HEK293 (cell line): ENCODE measurements around the gene MUC2.

Source experiments
- CTCF ChIA-PET: fragments of 350-600 bp; formaldehyde crosslinking; extraction: SDS; loops from one replicate; lab custom pipeline; 2021; ENCODE audit warnings: antibody characterized with exemption; lab: Yijun Ruan, JAX
- POLR2A ChIA-PET: fragments of 300-600 bp; formaldehyde crosslinking; extraction: SDS; loops from one replicate; lab custom pipeline; 2020; ENCODE audit warnings: antibody characterized with exemption, inconsistent platforms; lab: Yijun Ruan, JAX
- H3K27ac ChIP-seq: fragments of 200-500 bp; sonication (Bioruptor generic); 2 replicates; pipeline ENCODE4 v1.5.1; 2014; ENCODE audit warnings: low read depth, low read length, control low read depth, inconsistent platforms; ENCODE audit errors: extremely low read depth
- H3K36me3 ChIP-seq, 2 experiments: fragments of 200-500 bp in 1 of 2; sonication (Bioruptor generic) in 1 of 2; 1 replicate in 1 of 2; 2 replicates in 1 of 2; pipeline ENCODE4 v1.5.1; 2014 to 2017; ENCODE audit warnings: inconsistent platforms in 2 of 2, low read length in 2 of 2; ENCODE audit not compliant: control insufficient read depth in 2 of 2, insufficient read depth in 1 of 2
- H3K4me1 ChIP-seq: fragments of 200-500 bp; sonication (Bioruptor generic); 2 replicates; pipeline ENCODE4 v1.5.1; 2014; ENCODE audit warnings: mild to moderate bottlenecking, low read length, inconsistent platforms; ENCODE audit not compliant: control insufficient read depth, insufficient read depth
- H3K4me3 ChIP-seq: 2 replicates; pipeline ENCODE4 v1.5.1; 2011; ENCODE audit warnings: low read depth, mild to moderate bottlenecking, control low read depth, low read length, moderate library complexity
- H3K9me3 ChIP-seq: fragments of 200-500 bp; sonication (Bioruptor generic); 2 replicates; pipeline ENCODE4 v1.5.1; 2014; ENCODE audit warnings: low read depth, low read length, inconsistent platforms; ENCODE audit not compliant: control insufficient read depth, insufficient read depth
- KLF16 ChIP-seq: fragments of 450-650 bp; formaldehyde crosslinking; IDR thresholded peaks from 2 replicates; pipeline ENCODE4 v1.5.1; 2017; ENCODE audit warnings: missing biosample characterization, missing genetic modification characterization
- KLF7 ChIP-seq: fragments of 450-650 bp; formaldehyde crosslinking; IDR thresholded peaks from 2 replicates; pipeline ENCODE4 v1.5.1; 2016; ENCODE audit warnings: missing biosample characterization, missing genetic modification characterization, borderline replicate concordance
- TRIM28 ChIP-seq: IDR thresholded peaks from 2 replicates; pipeline ENCODE4 v1.6.1; 2011; ENCODE audit warnings: low read length, control low read depth, borderline replicate concordance
- ZFP41 ChIP-seq: fragments of 450-650 bp; formaldehyde crosslinking; IDR thresholded peaks from 2 replicates; pipeline ENCODE4 v1.5.1; 2016; ENCODE audit warnings: missing biosample characterization, missing genetic modification characterization, borderline replicate concordance
- ZNF10 ChIP-seq: fragments of 450-650 bp; formaldehyde crosslinking; IDR thresholded peaks from 2 replicates; pipeline ENCODE4 v1.5.1; 2017; ENCODE audit warnings: missing biosample characterization, missing genetic modification characterization
- ZNF114 ChIP-seq: fragments of 450-650 bp; formaldehyde crosslinking; IDR thresholded peaks from 2 replicates; pipeline ENCODE4 v1.5.0; 2017; ENCODE audit warnings: missing biosample characterization, missing genetic modification characterization
- ZNF223 ChIP-seq: fragments of 450-650 bp; formaldehyde crosslinking; IDR thresholded peaks from 2 replicates; pipeline ENCODE4 v1.5.1; 2016; ENCODE audit warnings: missing biosample characterization, missing genetic modification characterization
- ZNF521 ChIP-seq: fragments of 450-650 bp; formaldehyde crosslinking; IDR thresholded peaks from 2 replicates; pipeline ENCODE4 v1.5.1; 2017; ENCODE audit warnings: missing biosample characterization, mild to moderate bottlenecking, missing genetic modification characterization
- ZNF548 ChIP-seq: fragments of 450-650 bp; formaldehyde crosslinking; IDR thresholded peaks from 2 replicates; pipeline ENCODE4 v1.5.1; 2016; ENCODE audit warnings: missing biosample characterization, missing genetic modification characterization
- ZNF561 ChIP-seq: fragments of 450-650 bp; IDR thresholded peaks from 2 replicates; pipeline ENCODE4 v1.5.1; 2018; ENCODE audit warnings: missing biosample characterization, missing genetic modification characterization, borderline replicate concordance
- ZNF629 ChIP-seq: fragments of 450-650 bp; formaldehyde crosslinking; IDR thresholded peaks from 2 replicates; pipeline ENCODE4 v1.5.1; 2017; ENCODE audit warnings: missing biosample characterization, missing genetic modification characterization
- ZNF670 ChIP-seq: fragments of 450-650 bp; formaldehyde crosslinking; IDR thresholded peaks from 2 replicates; pipeline ENCODE4 v1.5.1; 2016; ENCODE audit warnings: missing biosample characterization, missing genetic modification characterization, low read depth
- ZNF785 ChIP-seq: fragments of 450-650 bp; formaldehyde crosslinking; IDR thresholded peaks from 2 replicates; pipeline ENCODE4 v1.5.1; 2016; ENCODE audit warnings: missing biosample characterization, missing genetic modification characterization
- ZSCAN16 ChIP-seq: fragments of 450-650 bp; formaldehyde crosslinking; IDR thresholded peaks from 2 replicates; pipeline ENCODE4 v1.5.1; 2016; ENCODE audit warnings: missing biosample characterization, missing genetic modification characterization
- TF ChIP-seq, protein P1 (sequence below): fragments of 450-650 bp; formaldehyde crosslinking; IDR thresholded peaks from 2 replicates; pipeline ENCODE4 v1.5.0; 2017; ENCODE audit warnings: missing biosample characterization, missing genetic modification characterization, borderline replicate concordance
- TF ChIP-seq, protein P2 (sequence below): fragments of 450-650 bp; formaldehyde crosslinking; IDR thresholded peaks from 2 replicates; pipeline ENCODE4 v1.5.1; 2016; ENCODE audit warnings: missing biosample characterization, missing genetic modification characterization
- TF ChIP-seq, protein P3 (sequence below): fragments of 450-650 bp; formaldehyde crosslinking; IDR thresholded peaks from 2 replicates; pipeline ENCODE4 v1.5.1; 2016; ENCODE audit warnings: missing biosample characterization, missing genetic modification characterization

Gene MUC2

DNA sequence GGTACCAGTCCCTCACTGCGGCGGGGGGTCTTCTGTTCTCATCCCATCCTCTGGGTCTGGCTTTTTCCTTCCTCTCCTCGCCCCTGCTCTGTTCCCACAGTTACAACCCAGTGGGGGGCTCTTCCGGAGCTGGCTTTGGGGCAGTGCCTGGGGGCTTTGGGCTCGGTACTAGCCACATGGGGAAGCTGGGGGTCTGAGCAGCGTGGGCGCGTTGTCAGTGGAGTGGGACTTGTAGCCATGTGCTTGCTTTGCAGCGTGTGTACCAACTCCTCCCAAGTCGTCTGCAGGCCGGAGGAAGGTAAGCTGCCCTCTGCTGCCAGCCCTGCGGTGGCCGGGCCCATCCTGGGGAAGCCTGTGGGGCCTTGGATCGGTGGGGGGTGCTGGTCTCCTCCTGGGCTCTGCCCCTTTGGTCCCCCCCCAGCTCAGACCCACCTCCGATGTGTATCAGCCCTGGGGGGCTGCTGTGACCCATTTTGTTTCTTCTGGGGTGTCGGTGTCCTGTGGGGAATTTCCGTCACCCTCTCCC, 17.5 kb downstream of the MUC2 start:
- H3K27ac ChIP-seq: no peak overlapping the region
- CTCF ChIA-PET: no interaction called here
- H3K4me3 ChIP-seq: no peak overlapping the region
- POLR2A ChIA-PET: no interaction called here
- TF ChIP-seq ZSCAN16 (tag by site-specific recombination) (no peak), ZNF223 (tag by site-specific recombination) (no peak), ZNF561 (tag by site-specific recombination) (no peak)
- no peaks in the 10 kb centered on the region for H3K9me3 ChIP-seq
- no peaks in the 10 kb centered on the region for H3K36me3 ChIP-seq
- no peaks in the 10 kb centered on the region for H3K4me1 ChIP-seq

DNA sequence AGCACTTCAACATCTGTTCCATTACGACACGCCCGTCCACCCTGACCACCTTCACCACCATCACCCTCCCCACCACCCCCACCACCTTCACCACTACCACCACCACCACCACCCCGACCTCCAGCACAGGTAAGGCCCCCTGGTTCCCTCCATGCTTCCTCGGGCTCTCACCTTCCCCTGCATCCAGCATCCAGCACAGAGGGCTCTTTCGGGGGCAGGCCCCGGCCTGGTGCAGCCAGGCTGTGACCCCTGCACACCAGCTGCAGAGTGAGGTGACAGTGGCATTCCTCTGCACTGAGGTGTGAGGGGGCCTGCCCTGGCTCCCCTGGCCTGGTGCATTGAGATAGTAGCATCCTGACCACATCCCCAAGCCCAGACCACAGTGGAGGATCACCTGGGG, 18.2 kb downstream of the MUC2 start:
- CTCF ChIA-PET: no interaction called here
- POLR2A ChIA-PET: no interaction called here
- no peaks in the 10 kb centered on the region for H3K36me3 ChIP-seq

DNA sequence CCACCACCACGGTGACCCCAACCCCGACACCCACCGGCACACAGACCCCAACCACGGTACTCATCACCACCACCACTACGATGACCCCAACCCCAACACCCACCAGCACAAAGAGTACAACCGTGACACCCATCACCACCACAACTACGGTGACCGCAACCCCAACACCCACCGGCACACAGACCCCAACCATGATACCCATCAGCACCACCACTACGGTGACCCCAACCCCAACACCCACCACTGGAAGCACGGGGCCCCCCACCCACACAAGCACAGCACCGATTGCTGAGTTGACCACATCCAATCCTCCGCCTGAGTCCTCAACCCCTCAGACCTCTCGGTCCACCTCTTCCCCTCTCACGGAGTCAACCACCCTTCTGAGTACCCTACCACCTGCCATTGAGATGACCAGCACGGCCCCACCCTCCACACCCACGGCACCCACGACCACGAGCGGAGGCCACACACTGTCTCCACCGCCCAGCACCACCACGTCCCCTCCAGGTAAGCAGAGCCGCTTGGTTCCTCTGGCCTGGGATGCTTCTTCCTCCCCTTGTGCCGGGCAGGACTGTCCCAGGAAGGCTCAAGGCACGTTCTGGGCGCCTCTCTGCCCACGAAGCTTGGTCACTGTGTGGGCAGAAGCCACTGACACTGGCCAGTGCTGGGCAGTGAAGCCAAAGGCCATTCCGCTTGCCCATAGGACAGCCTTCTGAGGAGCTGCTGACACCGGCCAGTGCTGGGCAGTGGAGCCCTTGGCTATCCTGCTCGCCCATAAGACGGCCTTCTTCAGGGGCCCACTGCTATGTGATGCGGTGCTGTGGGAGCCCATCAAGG, 25.1 kb downstream of the MUC2 start:
- ChIA-PET POLR2A (no interaction called here), CTCF (no interaction called here)
- no peak for TF ChIP-seq ZNF521 (tag by site-specific recombination)
- no peak for TF ChIP-seq ZNF785 (tag by site-specific recombination)
- no peak overlapping the region for H3K27ac ChIP-seq
- no peak overlapping the region for H3K4me3 ChIP-seq
- no peaks in the 10 kb centered on the region for H3K4me1 ChIP-seq
- no peaks in the 10 kb centered on the region for H3K36me3 ChIP-seq
- H3K9me3 ChIP-seq: no peaks in the 10 kb centered on the region

More for the DNA sequence above, 18.2 kb downstream of the MUC2 start:
- Histone ChIP-seq H3K27ac (no peak overlapping the region), H3K9me3 (no peaks in the 10 kb centered on the region), H3K4me1 (no peaks in the 10 kb centered on the region), H3K4me3 (no peak overlapping the region)
- TF ChIP-seq ZNF114 (tag by site-specific recombination) (no peak), KLF7 (tag by site-specific recombination) (no peak), ZNF10 (tag by site-specific recombination) (no peak), ZNF670 (tag by site-specific recombination) (no peak), KLF16 (tag by site-specific recombination) (no peak), ZNF629 (no peak), ZNF548 (tag by site-specific recombination) (no peak), TRIM28 (no peak)
- TF ChIP-seq, protein P1, sequence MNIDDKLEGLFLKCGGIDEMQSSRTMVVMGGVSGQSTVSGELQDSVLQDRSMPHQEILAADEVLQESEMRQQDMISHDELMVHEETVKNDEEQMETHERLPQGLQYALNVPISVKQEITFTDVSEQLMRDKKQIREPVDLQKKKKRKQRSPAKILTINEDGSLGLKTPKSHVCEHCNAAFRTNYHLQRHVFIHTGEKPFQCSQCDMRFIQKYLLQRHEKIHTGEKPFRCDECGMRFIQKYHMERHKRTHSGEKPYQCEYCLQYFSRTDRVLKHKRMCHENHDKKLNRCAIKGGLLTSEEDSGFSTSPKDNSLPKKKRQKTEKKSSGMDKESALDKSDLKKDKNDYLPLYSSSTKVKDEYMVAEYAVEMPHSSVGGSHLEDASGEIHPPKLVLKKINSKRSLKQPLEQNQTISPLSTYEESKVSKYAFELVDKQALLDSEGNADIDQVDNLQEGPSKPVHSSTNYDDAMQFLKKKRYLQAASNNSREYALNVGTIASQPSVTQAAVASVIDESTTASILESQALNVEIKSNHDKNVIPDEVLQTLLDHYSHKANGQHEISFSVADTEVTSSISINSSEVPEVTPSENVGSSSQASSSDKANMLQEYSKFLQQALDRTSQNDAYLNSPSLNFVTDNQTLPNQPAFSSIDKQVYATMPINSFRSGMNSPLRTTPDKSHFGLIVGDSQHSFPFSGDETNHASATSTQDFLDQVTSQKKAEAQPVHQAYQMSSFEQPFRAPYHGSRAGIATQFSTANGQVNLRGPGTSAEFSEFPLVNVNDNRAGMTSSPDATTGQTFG (tag by site-specific recombination): no peak

DNA sequence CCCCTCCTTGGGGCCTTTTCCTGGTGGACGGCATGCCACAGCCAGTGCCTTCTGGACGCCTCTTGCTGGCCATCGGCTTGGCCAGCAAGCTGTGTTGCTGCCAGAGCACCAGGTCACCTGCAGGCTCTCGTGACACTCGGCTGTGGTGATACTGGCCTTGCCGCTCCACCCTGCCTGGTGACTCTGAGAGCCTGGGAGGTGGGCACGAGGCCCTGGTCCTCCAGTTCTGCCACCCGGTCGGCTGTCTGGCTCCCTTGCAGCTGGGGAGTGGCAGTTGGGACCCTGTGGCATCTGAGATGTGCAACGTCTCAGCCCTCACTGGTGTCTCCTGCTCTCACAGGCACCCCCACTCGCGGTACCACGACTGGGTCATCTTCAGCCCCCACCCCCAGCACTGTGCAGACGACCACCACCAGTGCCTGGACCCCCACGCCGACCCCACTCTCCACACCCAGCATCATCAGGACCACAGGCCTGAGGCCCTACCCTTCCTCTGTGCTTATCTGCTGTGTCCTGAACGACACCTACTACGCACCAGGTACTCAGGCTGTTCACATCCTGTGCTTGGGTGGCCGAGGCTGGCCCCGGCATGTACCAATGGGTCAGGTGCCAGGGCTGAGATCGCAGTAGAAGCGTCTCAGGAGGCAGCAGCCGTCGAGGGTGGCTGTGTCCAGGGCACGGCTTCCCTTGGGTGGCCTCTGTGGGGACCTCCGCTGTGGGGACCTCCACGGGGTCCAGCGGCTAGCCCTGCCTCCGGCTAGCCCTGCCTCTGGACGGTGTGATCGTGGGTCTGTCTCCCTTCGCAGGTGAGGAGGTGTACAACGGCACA, 26.0 kb downstream of the MUC2 start:
- ChIA-PET CTCF (interaction anchor here (0.6 kb wide), 1 partner anchor 169 kb away, joined by 3 read pairs; no protein-coding TSS in a partner anchor), POLR2A (no interaction called here)
- Histone ChIP-seq H3K4me1 (no peaks in the 10 kb centered on the region), H3K9me3 (no peaks in the 10 kb centered on the region), H3K4me3 (no peak overlapping the region), H3K36me3 (no peaks in the 10 kb centered on the region), H3K27ac (no peak overlapping the region)
- TF ChIP-seq, protein P2, sequence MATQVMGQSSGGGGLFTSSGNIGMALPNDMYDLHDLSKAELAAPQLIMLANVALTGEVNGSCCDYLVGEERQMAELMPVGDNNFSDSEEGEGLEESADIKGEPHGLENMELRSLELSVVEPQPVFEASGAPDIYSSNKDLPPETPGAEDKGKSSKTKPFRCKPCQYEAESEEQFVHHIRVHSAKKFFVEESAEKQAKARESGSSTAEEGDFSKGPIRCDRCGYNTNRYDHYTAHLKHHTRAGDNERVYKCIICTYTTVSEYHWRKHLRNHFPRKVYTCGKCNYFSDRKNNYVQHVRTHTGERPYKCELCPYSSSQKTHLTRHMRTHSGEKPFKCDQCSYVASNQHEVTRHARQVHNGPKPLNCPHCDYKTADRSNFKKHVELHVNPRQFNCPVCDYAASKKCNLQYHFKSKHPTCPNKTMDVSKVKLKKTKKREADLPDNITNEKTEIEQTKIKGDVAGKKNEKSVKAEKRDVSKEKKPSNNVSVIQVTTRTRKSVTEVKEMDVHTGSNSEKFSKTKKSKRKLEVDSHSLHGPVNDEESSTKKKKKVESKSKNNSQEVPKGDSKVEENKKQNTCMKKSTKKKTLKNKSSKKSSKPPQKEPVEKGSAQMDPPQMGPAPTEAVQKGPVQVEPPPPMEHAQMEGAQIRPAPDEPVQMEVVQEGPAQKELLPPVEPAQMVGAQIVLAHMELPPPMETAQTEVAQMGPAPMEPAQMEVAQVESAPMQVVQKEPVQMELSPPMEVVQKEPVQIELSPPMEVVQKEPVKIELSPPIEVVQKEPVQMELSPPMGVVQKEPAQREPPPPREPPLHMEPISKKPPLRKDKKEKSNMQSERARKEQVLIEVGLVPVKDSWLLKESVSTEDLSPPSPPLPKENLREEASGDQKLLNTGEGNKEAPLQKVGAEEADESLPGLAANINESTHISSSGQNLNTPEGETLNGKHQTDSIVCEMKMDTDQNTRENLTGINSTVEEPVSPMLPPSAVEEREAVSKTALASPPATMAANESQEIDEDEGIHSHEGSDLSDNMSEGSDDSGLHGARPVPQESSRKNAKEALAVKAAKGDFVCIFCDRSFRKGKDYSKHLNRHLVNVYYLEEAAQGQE (tag by site-specific recombination): no peak
- TF ChIP-seq ZNF629 (no peak), ZFP41 (tag by site-specific recombination) (no peak)
- TF ChIP-seq, protein P3, sequence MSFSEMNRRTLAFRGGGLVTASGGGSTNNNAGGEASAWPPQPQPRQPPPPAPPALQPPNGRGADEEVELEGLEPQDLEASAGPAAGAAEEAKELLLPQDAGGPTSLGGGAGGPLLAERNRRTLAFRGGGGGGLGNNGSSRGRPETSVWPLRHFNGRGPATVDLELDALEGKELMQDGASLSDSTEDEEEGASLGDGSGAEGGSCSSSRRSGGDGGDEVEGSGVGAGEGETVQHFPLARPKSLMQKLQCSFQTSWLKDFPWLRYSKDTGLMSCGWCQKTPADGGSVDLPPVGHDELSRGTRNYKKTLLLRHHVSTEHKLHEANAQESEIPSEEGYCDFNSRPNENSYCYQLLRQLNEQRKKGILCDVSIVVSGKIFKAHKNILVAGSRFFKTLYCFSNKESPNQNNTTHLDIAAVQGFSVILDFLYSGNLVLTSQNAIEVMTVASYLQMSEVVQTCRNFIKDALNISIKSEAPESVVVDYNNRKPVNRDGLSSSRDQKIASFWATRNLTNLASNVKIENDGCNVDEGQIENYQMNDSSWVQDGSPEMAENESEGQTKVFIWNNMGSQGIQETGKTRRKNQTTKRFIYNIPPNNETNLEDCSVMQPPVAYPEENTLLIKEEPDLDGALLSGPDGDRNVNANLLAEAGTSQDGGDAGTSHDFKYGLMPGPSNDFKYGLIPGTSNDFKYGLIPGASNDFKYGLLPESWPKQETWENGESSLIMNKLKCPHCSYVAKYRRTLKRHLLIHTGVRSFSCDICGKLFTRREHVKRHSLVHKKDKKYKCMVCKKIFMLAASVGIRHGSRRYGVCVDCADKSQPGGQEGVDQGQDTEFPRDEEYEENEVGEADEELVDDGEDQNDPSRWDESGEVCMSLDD: no peak
